KOPT-K1 (cell line): ENCODE data around the gene TES.

Experiments used
- H3K27ac ChIP-seq: fragments of 200-600 bp; sonication (generic); 2 replicates; pipeline ENCODE4 v1.5.1; 2016; ENCODE audit warnings: antibody characterized with exemption, mild to moderate bottlenecking, low read depth, low read length; ENCODE audit not compliant: poor library complexity, severe bottlenecking
- H3K36me3 ChIP-seq: fragments of 200-600 bp; sonication (generic); 2 replicates; pipeline ENCODE4 v1.5.1; 2017; ENCODE audit warnings: antibody characterized with exemption, mild to moderate bottlenecking, low read length, moderate library complexity; ENCODE audit not compliant: insufficient read depth
- H3K9me3 ChIP-seq: fragments of 200-600 bp; sonication (generic); 2 replicates; pipeline ENCODE4 v1.5.1; 2017; ENCODE audit warnings: antibody characterized with exemption, low read length, mild to moderate bottlenecking; ENCODE audit not compliant: insufficient read depth, poor library complexity, severe bottlenecking

Gene TES

DNA sequence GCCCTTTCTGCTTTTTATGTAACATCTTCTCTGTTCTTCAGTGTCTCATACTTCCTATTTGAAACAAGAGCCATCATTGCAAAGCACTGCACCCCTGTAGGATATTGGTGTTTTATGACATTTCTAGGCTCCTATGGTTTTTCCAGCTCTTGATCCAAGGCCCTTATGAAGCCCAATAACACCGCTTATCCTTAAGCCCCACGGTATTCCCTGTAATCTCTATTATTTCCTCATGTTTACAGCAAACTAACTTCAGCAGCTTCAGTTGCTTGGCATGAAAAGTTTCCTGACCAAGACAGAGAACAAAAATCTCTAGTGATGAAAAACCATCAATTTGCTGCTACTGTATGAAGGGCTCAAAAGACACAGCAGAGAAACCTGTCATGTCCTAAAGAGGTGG, 34.1 kb upstream of the TES start:
- Histone ChIP-seq H3K27ac (no peak overlapping the region), H3K9me3 (peaks cover 9% of the 10 kb centered on the region), H3K36me3 (no peaks in the 10 kb centered on the region)

- H3K9me3 ChIP-seq = peaks cover 9% of the 10 kb centered on the region
- no peaks in the 10 kb centered on the region for H3K36me3 ChIP-seq
- H3K27ac ChIP-seq = no peak overlapping the region
Observed at GRCh38 chr7:116177009-116177408, 33.3 kb upstream of the TES start.

DNA sequence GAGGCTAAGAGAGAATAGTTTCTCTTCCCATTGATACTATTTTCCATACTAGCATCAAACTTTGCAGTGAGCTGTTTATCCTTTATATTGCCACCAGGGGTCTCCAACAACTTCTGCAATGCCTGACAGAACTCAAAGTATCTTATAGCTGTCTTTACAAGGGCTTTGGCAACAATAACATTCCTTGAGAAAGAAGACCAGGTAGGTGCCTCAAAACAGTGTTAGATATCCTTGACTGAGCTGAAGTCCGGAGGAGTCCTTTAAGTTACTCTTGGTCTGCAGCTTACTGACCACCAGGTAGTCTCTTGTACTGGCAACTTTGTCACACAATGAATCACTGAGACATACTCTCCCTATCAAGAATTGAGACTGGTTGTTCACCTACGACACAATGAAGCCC, 30.0 kb upstream of the TES start:
- Histone ChIP-seq H3K9me3 (peaks cover 6% of the 10 kb centered on the region), H3K36me3 (no peaks in the 10 kb centered on the region), H3K27ac (no peak overlapping the region)

DNA sequence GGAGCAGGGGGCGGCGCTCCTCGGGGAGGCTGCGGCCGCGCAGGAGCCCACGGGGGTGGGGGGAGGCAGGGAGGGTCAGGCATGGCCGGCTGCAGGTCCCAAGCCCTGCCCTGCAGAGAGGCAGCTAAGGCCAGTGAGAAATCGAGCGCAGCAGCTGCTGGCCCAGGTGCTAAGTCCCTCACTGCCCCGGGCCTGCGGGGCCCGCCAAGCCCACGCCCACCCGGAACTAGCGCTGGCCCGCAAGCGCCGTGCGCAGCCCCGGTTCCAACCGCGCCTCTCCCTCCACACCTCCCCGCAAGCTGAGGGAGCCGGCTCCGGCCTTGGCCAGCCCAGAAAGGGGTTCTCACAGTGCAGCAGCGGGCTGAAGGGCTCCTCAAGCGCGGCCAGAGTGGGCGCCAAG, 28.3 kb upstream of the TES start:
- Histone ChIP-seq H3K36me3 (no peaks in the 10 kb centered on the region), H3K9me3 (peaks cover 15% of the 10 kb centered on the region), H3K27ac (no peak overlapping the region)

- Histone ChIP-seq H3K36me3 (no peaks in the 10 kb centered on the region), H3K9me3 (peaks cover 24% of the 10 kb centered on the region), H3K27ac (no peak overlapping the region)
Observed at GRCh38 chr7:116185450-116185849, 24.9 kb upstream of the TES start.

DNA sequence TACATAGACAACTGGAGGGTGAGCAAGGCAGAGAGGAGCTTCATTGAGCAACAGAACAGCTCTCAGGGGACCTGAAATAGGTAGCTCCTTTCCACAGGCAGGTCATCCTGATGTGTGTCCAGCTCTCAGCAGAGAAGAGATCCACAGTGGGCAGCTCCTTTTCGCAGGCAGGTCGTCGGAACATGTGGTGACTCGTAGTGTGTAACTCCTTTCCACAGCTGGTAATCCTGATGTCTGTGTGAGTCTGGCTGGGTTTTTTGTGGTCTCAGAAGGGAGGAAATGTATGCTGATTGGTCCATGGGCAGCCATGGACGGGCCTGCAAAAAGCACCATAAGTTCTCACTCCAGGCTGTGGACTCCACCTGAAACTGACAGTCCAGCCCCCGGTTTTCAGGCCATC, 24.4 kb upstream of the TES start:
- H3K9me3 ChIP-seq = peaks cover 24% of the 10 kb centered on the region
- no peak overlapping the region for H3K27ac ChIP-seq
- H3K36me3 ChIP-seq = no peaks in the 10 kb centered on the region

DNA sequence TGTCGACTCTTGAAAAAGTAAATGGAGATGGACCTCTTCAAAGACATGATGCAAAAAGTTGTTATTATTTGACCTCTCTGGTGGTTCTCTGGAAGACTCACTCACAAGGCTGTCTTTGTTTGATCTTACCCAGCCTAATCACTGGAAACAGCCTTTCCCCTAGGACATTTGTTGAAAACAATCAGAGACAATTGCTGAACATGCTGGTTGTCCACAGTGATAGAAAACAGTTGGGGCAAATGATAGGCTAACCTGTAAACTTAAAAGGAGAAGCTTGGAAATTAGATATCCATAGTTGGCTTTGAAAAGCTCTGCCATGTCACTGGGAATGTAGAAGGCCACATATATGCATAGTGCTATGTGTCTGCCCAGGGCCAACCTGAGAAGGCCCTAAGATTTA, 22.9 kb upstream of the TES start:
- Histone ChIP-seq H3K9me3 (peaks cover 24% of the 10 kb centered on the region), H3K36me3 (no peaks in the 10 kb centered on the region), H3K27ac (no peak overlapping the region)

GRCh38 chr7:116193329-116194087, 16.8 kb upstream of the TES start:
- Histone ChIP-seq H3K36me3 (no peaks in the 10 kb centered on the region), H3K9me3 (no peaks in the 10 kb centered on the region), H3K27ac (no peak overlapping the region)

DNA sequence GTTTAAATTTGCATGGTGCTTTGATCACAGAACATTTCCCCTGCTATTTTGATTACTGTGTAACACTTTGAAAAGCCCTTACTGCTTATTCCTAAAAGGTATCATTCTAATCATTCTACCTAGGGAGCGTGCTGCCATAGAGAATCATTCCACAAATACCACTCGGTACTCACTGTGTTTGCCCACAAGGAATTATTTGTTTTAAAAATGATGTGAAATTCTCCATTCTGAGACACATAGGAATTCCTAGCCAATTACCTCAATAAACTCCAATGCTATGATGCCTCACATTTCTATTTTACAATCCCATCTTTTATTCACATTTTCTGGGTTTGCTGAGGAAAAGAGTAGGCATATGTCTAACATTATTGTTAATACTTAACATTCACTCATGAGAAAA, 16.2 kb upstream of the TES start:
- Histone ChIP-seq H3K9me3 (no peaks in the 10 kb centered on the region), H3K36me3 (no peaks in the 10 kb centered on the region), H3K27ac (no peak overlapping the region)

DNA sequence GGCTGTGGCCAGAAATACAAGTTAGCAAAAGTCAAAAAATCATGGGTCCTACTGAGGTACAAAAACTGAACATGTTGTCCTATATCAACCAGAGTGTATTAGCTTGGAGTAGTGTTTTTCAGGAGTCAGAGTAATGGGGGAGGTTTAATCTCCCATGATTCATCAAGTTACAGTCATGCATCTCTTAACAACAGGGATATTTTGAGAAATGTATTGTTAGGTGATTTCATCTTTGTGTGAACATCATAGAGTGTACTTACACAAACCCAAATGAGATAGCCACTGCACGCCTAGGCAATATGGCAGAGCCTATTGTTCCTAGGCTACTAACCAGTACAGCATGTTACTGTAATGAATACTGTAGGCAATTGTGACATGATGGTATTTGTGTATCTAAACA, 14.9 kb upstream of the TES start:
- Histone ChIP-seq H3K9me3 (no peaks in the 10 kb centered on the region), H3K27ac (no peak overlapping the region)

DNA sequence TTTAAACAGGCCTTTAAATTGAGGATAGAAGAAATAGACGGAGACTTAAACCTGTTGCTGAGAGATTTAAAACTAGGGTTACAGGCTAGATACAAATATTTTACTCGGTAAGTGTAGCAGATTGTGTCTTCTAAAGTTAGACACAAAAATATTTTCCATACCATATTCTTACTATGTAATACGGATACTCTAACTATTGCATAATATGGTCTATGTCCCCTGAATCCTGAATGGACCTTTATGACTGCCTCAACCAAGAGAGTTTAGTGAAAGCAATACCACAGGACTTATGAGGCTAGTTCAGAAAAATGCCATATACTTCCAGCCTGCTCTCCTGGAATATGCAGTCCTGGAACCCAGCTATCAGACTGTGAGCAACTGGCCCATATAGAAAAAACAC, 13.4 kb upstream of the TES start:
- Histone ChIP-seq H3K27ac (no peak overlapping the region), H3K9me3 (no peaks in the 10 kb centered on the region), H3K36me3 (no peaks in the 10 kb centered on the region)

More for the DNA sequence above, 14.9 kb upstream of the TES start:
- H3K36me3 ChIP-seq = no peaks in the 10 kb centered on the region

DNA sequence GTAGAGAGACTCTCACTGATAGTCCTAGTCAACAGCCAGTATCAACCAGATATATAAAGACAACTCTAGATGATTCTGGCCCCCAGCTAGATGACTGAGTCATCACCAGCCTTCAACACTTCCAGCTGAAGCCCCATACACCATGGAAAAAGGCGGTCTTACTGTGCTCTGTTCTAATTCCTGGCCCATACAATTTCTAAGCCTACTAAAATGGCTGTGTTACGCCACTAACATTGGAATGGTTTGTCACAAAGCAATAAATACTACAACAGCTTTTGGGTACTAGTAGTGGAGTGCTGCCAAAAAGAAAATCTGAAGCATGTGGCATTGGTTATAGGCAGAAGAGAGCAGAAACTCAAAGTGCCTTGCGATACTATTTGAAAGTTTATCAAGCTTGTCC, 13.0 kb upstream of the TES start:
- Histone ChIP-seq H3K27ac (no peak overlapping the region), H3K9me3 (no peaks in the 10 kb centered on the region), H3K36me3 (no peaks in the 10 kb centered on the region)

- no peak overlapping the region for H3K27ac ChIP-seq
- no peaks in the 10 kb centered on the region for H3K36me3 ChIP-seq
- no peaks in the 10 kb centered on the region for H3K9me3 ChIP-seq
Observed at GRCh38 chr7:116198748-116199410, 11.5 kb upstream of the TES start.

- no peak overlapping the region for H3K27ac ChIP-seq
- no peaks in the 10 kb centered on the region for H3K9me3 ChIP-seq
- no peaks in the 10 kb centered on the region for H3K36me3 ChIP-seq
Observed at GRCh38 chr7:116200963-116201362, 9.4 kb upstream of the TES start.

GRCh38 chr7:116206141-116206540, 4.2 kb upstream of the TES start:
- Histone ChIP-seq H3K9me3 (peaks cover 17% of the 10 kb centered on the region), H3K36me3 (no peaks in the 10 kb centered on the region)

GRCh38 chr7:116208919-116209318, 1.4 kb upstream of the TES start:
- Histone ChIP-seq H3K9me3 (peaks cover 23% of the 10 kb centered on the region), H3K27ac (no peak overlapping the region), H3K36me3 (no peaks in the 10 kb centered on the region)

More at GRCh38 chr7:116206141-116206540, 4.2 kb upstream of the TES start:
- no peak overlapping the region for H3K27ac ChIP-seq
